ENCODE measurements around the gene MTR.
"Not testable (repeated sequence)": the region's sequence is repeated elsewhere in the genome, so short reads cannot be mapped to it uniquely, and the experiment has no call there.

MTR gene

GRCh38 chr1:236850077-236850979, 55.2 kb downstream of the MTR start:
- Histone ChIP-seq H3K27ac (ENCODE audit: low read length) (no peak overlapping the region), H3K4me1 (ENCODE audit: control insufficient read depth, insufficient read depth, low read length) (no peaks in the 10 kb centered on the region), H3K27me3 (ENCODE audit: control insufficient read depth in 1 of 2, insufficient read depth in 2 of 2, low read length in 2 of 2) (no peaks in the 10 kb centered on the region), H3K9ac (ENCODE audit: low read length in 2 of 2) (no peak overlapping the region), H3K4me3 (ENCODE audit: low read length in 2 of 2) (no peak overlapping the region), H3K36me3 (ENCODE audit: control insufficient read depth in 2 of 2, insufficient read depth in 2 of 2, low read length in 2 of 2) (peaks cover 7 to 32% of the 10 kb centered on the region in 2 donors), H3K9me3 (ENCODE audit: control insufficient read depth in 2 of 2, low read length in 2 of 2) (no peaks in the 10 kb centered on the region)

GRCh38 chr1:236851871-236852270, 56.8 kb downstream of the MTR start:
- H3K4me1 ChIP-seq (ENCODE audit: control insufficient read depth, insufficient read depth, low read length) = no peaks in the 10 kb centered on the region
- no peak overlapping the region for H3K9ac ChIP-seq (ENCODE audit: low read length in 2 of 2)
- no peak overlapping the region for H3K4me3 ChIP-seq (ENCODE audit: low read length in 2 of 2)
- no peaks in the 10 kb centered on the region for H3K27me3 ChIP-seq (ENCODE audit: control insufficient read depth in 1 of 2, insufficient read depth in 2 of 2, low read length in 2 of 2)
- H3K9me3 ChIP-seq (ENCODE audit: control insufficient read depth in 2 of 2, low read length in 2 of 2) = no peaks in the 10 kb centered on the region
- no peak overlapping the region for H3K27ac ChIP-seq (ENCODE audit: low read length)
- peaks cover 12 to 39% of the 10 kb centered on the region in 2 donors for H3K36me3 ChIP-seq (ENCODE audit: control insufficient read depth in 2 of 2, insufficient read depth in 2 of 2, low read length in 2 of 2)

GRCh38 chr1:236853921-236854604, 59.0 kb downstream of the MTR start:
- Histone ChIP-seq H3K4me3 (ENCODE audit: low read length in 2 of 2) (no peak overlapping the region), H3K27me3 (ENCODE audit: control insufficient read depth in 1 of 2, insufficient read depth in 2 of 2, low read length in 2 of 2) (no peaks in the 10 kb centered on the region), H3K4me1 (ENCODE audit: control insufficient read depth, insufficient read depth, low read length) (no peaks in the 10 kb centered on the region), H3K9ac (ENCODE audit: low read length in 2 of 2) (no peak overlapping the region), H3K9me3 (ENCODE audit: control insufficient read depth in 2 of 2, low read length in 2 of 2) (no peaks in the 10 kb centered on the region), H3K36me3 (ENCODE audit: control insufficient read depth in 2 of 2, insufficient read depth in 2 of 2, low read length in 2 of 2) (peaks cover 12 to 32% of the 10 kb centered on the region in 2 donors), H3K27ac (ENCODE audit: low read length) (no peak overlapping the region)

GRCh38 chr1:236854605-236854983, 59.5 kb downstream of the MTR start:
- Histone ChIP-seq H3K4me1 (ENCODE audit: control insufficient read depth, insufficient read depth, low read length) (no peaks in the 10 kb centered on the region), H3K36me3 (ENCODE audit: control insufficient read depth in 2 of 2, insufficient read depth in 2 of 2, low read length in 2 of 2) (peaks cover 12 to 32% of the 10 kb centered on the region in 2 donors), H3K9me3 (ENCODE audit: control insufficient read depth in 2 of 2, low read length in 2 of 2) (no peaks in the 10 kb centered on the region), H3K9ac (ENCODE audit: low read length in 2 of 2) (no peak overlapping the region), H3K27ac (ENCODE audit: low read length) (no peak overlapping the region), H3K4me3 (ENCODE audit: low read length in 2 of 2) (no peak overlapping the region), H3K27me3 (ENCODE audit: control insufficient read depth in 1 of 2, insufficient read depth in 2 of 2, low read length in 2 of 2) (no peaks in the 10 kb centered on the region)

GRCh38 chr1:236856649-236857048, 61.6 kb downstream of the MTR start:
- not testable (repeated sequence) for H3K9ac ChIP-seq (ENCODE audit: low read length in 2 of 2); H3K9me3 ChIP-seq (ENCODE audit: control insufficient read depth in 2 of 2, low read length in 2 of 2); H3K27me3 ChIP-seq (ENCODE audit: control insufficient read depth in 1 of 2, insufficient read depth in 2 of 2, low read length in 2 of 2); H3K27ac ChIP-seq (ENCODE audit: low read length); H3K4me1 ChIP-seq (ENCODE audit: control insufficient read depth, insufficient read depth, low read length); H3K4me3 ChIP-seq (ENCODE audit: low read length in 2 of 2)
- H3K36me3 ChIP-seq (ENCODE audit: control insufficient read depth in 2 of 2, insufficient read depth in 2 of 2, low read length in 2 of 2) = peaks cover 12 to 22% of the 10 kb centered on the region in 2 donors

- peaks cover 15 to 19% of the 10 kb centered on the region in 2 donors for H3K36me3 ChIP-seq (ENCODE audit: control insufficient read depth in 2 of 2, insufficient read depth in 2 of 2, low read length in 2 of 2)
- H3K9me3 ChIP-seq (ENCODE audit: control insufficient read depth in 2 of 2, low read length in 2 of 2) = no peaks in the 10 kb centered on the region
- no peaks in the 10 kb centered on the region for H3K27me3 ChIP-seq (ENCODE audit: control insufficient read depth in 1 of 2, insufficient read depth in 2 of 2, low read length in 2 of 2)
- H3K4me3 ChIP-seq (ENCODE audit: low read length in 2 of 2) = no peak overlapping the region
- peaks cover 6% of the 10 kb centered on the region for H3K4me1 ChIP-seq (ENCODE audit: control insufficient read depth, insufficient read depth, low read length)
- H3K9ac ChIP-seq (ENCODE audit: low read length in 2 of 2) = no peak overlapping the region
- no peak overlapping the region for H3K27ac ChIP-seq (ENCODE audit: low read length)
Observed at GRCh38 chr1:236858165-236858564, 63.1 kb downstream of the MTR start.

- no peak overlapping the region for H3K27ac ChIP-seq (ENCODE audit: low read length)
- H3K36me3 ChIP-seq (ENCODE audit: control insufficient read depth in 2 of 2, insufficient read depth in 2 of 2, low read length in 2 of 2) = peaks cover 13 to 21% of the 10 kb centered on the region in 2 donors
- H3K9ac ChIP-seq (ENCODE audit: low read length in 2 of 2) = no peak overlapping the region
- peaks cover 6% of the 10 kb centered on the region for H3K4me1 ChIP-seq (ENCODE audit: control insufficient read depth, insufficient read depth, low read length)
- no peaks in the 10 kb centered on the region for H3K27me3 ChIP-seq (ENCODE audit: control insufficient read depth in 1 of 2, insufficient read depth in 2 of 2, low read length in 2 of 2)
- H3K4me3 ChIP-seq (ENCODE audit: low read length in 2 of 2) = no peak overlapping the region
- H3K9me3 ChIP-seq (ENCODE audit: control insufficient read depth in 2 of 2, low read length in 2 of 2) = no peaks in the 10 kb centered on the region
Observed at GRCh38 chr1:236860101-236860500, 65.0 kb downstream of the MTR start.

GRCh38 chr1:236860674-236861073, 65.6 kb downstream of the MTR start:
- Histone ChIP-seq H3K27ac (ENCODE audit: low read length) (no peak overlapping the region), H3K36me3 (ENCODE audit: control insufficient read depth in 2 of 2, insufficient read depth in 2 of 2, low read length in 2 of 2) (peaks cover 9 to 18% of the 10 kb centered on the region in 2 donors), H3K4me1 (ENCODE audit: control insufficient read depth, insufficient read depth, low read length) (peaks cover 6% of the 10 kb centered on the region), H3K27me3 (ENCODE audit: control insufficient read depth in 1 of 2, insufficient read depth in 2 of 2, low read length in 2 of 2) (no peaks in the 10 kb centered on the region), H3K9me3 (ENCODE audit: control insufficient read depth in 2 of 2, low read length in 2 of 2) (no peaks in the 10 kb centered on the region), H3K9ac (ENCODE audit: low read length in 2 of 2) (no peak overlapping the region), H3K4me3 (ENCODE audit: low read length in 2 of 2) (no peak overlapping the region)

- H3K4me1 ChIP-seq (ENCODE audit: control insufficient read depth, insufficient read depth, low read length) = peaks cover 6% of the 10 kb centered on the region
- H3K4me3 ChIP-seq (ENCODE audit: low read length in 2 of 2) = no peak overlapping the region
- H3K27me3 ChIP-seq (ENCODE audit: control insufficient read depth in 1 of 2, insufficient read depth in 2 of 2, low read length in 2 of 2) = no peaks in the 10 kb centered on the region
- peaks cover 6 to 16% of the 10 kb centered on the region in 2 donors for H3K36me3 ChIP-seq (ENCODE audit: control insufficient read depth in 2 of 2, insufficient read depth in 2 of 2, low read length in 2 of 2)
- H3K9me3 ChIP-seq (ENCODE audit: control insufficient read depth in 2 of 2, low read length in 2 of 2) = no peaks in the 10 kb centered on the region
- no peak overlapping the region for H3K9ac ChIP-seq (ENCODE audit: low read length in 2 of 2)
- H3K27ac ChIP-seq (ENCODE audit: low read length) = peak overlapping the region; percentile 32
Observed at GRCh38 chr1:236861560-236862218, 66.6 kb downstream of the MTR start.

GRCh38 chr1:236862219-236862591, 67.1 kb downstream of the MTR start:
- no peak overlapping the region for H3K9ac ChIP-seq (ENCODE audit: low read length in 2 of 2)
- H3K9me3 ChIP-seq (ENCODE audit: control insufficient read depth in 2 of 2, low read length in 2 of 2) = no peaks in the 10 kb centered on the region
- no peak overlapping the region for H3K4me3 ChIP-seq (ENCODE audit: low read length in 2 of 2)
- no peaks in the 10 kb centered on the region for H3K27me3 ChIP-seq (ENCODE audit: control insufficient read depth in 1 of 2, insufficient read depth in 2 of 2, low read length in 2 of 2)
- peaks cover 8 to 21% of the 10 kb centered on the region in 2 donors for H3K36me3 ChIP-seq (ENCODE audit: control insufficient read depth in 2 of 2, insufficient read depth in 2 of 2, low read length in 2 of 2)
- peak overlapping the region; percentile 32 for H3K27ac ChIP-seq (ENCODE audit: low read length)
- peaks cover 6% of the 10 kb centered on the region for H3K4me1 ChIP-seq (ENCODE audit: control insufficient read depth, insufficient read depth, low read length)
